NCI-H226 (cell line): Measurements from ENCODE around the gene FRRS1L.

ENCODE experiments used
- DNase-seq: peaks from one replicate; pipeline ENCODE4 v3.0.0-alpha.2; 2015

Gene FRRS1L

GRCh38 chr9:109172935-109173334, 5.9 kb upstream of the FRRS1L start:
- DNase-seq, result no peak

- no peak for DNase-seq
Observed at GRCh38 chr9:109171926-109172325, 4.9 kb upstream of the FRRS1L start.

DNA sequence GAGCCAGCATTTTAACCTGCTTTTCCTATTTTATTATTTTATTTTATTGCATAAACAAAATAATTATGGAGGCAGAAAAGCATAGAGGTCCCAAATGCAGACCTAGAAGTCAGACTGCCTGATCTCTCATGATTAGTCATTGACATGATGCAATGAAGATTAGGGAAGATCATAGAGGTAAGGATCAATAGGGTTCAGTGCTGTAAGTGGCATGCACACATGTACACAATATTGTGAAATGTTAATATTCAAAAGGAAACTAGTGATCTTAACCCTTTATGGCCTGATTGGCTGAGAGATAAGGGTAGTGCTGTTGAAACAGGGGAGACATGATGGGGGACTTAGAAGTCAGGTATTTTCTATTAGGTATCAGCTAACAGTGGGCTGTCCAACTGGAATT, 1.1 kb upstream of the FRRS1L start:
- DNase-seq, result no peak

DNA sequence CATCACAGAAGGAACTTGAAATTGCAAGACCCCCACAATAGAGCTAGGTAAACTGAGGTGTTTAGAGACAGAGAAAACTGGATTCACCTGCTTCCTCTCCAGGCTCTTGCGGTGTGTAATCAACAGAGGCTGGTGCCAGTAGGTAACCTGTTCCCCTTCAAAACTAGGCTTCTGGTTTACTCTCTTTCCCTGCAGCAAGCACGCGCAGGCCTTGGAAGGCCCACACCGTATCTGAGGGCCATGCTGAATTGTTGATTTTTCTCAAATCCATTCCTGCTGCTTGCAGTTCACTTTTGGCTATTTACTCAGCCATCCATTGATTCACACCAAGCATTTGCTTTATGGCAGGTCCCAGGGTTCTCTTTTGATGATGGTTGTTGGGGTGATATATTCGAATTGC, 667 bp upstream of the FRRS1L start:
- no peak for DNase-seq

GRCh38 chr9:109166171-109166770, 778 bp downstream of the FRRS1L start:
- DNase-seq, result no peak

DNA sequence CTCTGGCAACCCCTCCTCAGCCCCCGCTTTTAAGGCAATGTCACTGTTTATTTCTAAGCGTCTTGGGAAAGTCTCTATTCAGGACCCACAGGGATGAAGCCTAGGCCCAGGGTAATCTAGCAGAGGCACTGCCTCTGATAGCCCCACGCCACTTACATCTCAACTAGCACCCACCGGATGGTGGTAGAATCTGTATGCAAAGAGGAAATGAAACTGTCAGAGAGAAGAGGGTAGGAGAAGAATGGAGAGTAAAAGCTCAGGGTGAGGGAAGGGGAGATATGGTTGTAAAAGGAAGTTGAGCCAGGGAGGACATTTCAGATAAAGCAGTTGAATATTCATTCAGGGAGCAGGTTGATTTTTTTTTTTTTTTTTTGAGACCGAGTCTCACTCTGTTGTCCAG, 3.0 kb downstream of the FRRS1L start:
- no peak for DNase-seq

- DNase-seq, result no peak
Observed at GRCh38 chr9:109163194-109163593, 3.9 kb downstream of the FRRS1L start.

DNA sequence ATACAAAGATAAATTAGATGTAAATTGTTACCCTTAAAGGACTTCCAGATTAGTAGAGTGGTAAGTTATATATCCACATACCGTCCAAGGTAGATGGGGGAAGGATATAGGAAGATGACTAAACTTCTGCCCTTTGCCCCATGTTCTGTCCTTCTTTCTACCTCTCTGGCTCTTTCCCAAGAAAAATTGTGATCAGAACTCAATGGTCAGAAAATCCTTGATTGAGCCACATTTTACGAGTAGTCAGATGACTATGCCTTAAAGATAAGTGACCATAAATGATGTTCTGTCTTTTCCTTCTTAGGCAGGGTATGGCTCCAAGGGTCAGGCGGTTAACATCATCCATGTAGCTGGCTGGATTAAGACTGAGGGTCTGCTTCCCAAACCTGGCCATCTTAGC, 4.4 kb downstream of the FRRS1L start:
- no peak for DNase-seq

- DNase-seq, result no peak
Observed at GRCh38 chr9:109161471-109161870, 5.6 kb downstream of the FRRS1L start.

DNA sequence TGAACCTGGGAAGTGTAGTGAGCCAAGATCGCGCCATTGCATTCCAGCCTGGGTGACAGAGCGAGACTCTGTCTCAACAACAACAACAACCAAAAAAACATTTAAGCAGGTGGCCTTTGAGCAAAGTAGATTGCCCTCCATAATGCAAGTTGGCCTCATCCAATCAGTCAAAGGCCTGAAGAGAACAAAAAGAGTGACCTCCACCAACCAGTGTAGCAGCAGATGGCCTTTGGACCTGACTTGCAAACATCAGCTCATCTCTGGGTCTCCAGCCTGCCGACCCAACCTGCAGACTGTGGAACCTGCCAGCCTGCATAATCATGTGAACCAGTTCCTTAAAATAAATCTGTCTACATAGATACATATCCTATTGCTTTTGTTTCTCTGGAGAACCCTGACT, 7.5 kb downstream of the FRRS1L start:
- DNase-seq, result no peak

GRCh38 chr9:109158651-109159050, 8.4 kb downstream of the FRRS1L start:
- no peak for DNase-seq

DNA sequence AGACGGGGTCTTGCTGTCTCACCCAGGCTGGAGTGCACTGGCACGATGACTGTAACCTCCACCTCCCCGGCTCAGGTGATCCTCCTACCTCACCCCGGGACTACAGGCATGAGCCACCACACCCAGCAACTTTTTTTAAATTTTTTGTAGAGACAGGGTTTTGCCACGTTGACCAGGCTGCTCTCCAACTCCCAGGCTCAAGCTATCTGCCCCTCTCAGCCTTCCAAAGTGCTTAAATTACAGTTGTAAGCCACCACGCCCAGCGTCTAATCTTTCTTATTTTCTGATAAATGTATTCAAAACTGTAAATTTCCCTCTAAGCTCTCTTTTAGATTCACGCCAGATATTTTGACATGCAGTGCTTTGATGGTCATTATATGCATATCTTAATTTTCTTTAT, 10.3 kb downstream of the FRRS1L start:
- DNase-seq, result no peak

DNA sequence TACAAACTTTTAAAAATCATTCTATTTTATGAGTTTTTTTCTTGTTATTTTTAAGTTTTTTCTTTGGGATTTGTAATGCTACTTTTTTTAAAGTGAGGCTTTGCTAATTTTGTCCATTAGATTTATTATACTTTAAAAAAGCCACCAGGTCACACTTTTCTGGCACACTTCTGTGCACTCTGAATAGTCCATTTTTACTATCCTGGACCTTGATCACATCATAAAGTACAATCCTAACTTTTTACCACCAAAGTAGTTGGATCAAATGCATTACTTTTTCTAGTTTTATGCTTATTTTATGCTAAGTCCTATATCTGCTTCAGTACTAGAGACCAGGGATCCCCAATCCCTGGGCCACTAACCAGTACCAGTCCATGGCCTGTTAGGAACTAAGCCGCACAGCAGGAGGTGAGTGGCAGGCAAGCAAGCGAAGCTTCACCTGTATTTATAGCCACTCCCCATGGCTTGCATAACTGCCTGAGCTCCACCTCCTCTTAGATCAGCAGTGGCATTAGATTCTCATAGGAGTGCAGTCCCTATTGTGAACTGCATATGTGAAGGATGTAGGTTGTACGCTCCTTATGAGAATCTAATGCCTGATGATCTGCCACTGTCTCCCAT, 16.0 kb downstream of the FRRS1L start:
- DNase-seq, result no peak

DNA sequence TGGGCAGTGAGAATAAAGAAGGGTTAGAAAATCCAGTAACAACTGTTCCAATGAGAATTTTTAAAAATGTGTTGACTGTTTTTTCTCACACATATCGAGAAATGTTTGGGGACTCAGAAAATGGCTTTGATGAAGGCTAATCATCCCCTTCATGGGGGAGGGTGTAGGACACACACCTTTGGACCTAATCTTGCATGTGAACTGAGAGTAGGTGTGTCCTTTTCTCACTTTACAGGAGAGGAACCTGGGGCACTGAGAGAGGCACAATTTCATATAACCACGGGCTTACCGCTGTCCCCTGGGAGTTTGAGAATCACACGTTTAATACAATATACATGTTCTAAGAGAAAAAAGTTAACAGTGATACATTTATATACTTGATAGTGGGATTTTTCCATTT, 17.3 kb downstream of the FRRS1L start:
- no peak for DNase-seq

DNA sequence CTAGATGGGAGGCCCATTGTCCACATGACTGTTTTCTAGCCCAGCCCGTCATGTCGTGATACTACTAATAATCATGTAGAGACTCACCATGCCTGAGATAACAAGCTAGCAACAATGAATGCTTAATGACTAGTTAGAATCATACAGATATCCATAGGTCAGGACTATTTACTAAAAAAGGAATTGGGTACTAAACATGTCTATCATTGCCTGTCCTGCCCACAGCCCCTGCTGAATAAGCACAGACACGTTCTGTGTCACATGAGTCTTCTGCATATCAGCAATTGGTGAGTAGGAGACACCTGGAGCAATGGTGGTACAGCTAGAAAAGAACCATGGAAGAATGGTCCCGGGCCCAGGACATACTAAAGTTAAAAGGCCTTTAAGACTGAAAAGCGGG, 18.0 kb downstream of the FRRS1L start:
- DNase-seq, result no peak

GRCh38 chr9:109145051-109145450, 22.0 kb downstream of the FRRS1L start:
- no peak for DNase-seq

GRCh38 chr9:109143881-109144562, 23.0 kb downstream of the FRRS1L start:
- peak; percentile 60 for DNase-seq

DNA sequence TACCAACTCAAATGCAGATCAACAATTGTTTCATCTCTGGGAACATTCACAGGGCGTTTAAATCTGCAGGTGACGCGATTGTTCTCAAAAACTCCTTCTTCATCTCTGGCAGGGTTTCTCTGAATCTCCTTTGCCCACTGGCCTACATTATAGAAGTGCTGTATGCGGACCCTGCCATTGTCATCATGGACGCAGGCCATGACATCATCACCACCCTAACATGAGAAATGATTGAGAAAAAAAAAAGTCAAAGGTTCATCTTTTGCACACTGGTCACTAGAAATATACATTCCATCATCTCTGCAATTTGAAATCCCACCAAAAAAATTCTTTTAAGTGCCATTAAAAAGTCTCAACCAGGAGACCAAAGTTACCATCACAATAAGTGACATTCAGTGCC, 25.7 kb downstream of the FRRS1L start:
- DNase-seq, result no peak

GRCh38 chr9:109139851-109140250, 27.2 kb downstream of the FRRS1L start:
- no peak for DNase-seq

GRCh38 chr9:109138421-109138820, 28.6 kb downstream of the FRRS1L start:
- DNase-seq, result no peak

DNA sequence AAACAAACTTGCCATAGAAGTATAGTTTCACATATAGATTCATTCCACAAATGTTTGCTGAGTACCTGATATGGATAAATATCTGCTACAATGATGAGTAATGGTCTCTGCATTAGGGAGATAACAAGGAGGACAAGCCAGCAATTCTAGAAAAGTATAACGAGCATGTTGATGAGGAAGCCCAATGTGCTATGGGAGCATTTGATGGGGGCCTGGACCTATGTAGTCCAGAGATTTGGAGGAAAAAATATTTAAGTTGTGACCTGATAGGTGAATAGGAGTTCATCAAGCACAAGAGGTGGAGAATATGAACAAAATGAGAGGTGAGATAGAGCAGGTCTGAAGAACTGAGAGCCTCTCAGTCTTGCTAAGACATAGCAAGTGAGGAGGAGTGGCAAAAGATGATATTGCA, 32.9 kb downstream of the FRRS1L start:
- no peak for DNase-seq

- DNase-seq, result no peak
Observed at GRCh38 chr9:109133533-109133932, 33.5 kb downstream of the FRRS1L start.

DNA sequence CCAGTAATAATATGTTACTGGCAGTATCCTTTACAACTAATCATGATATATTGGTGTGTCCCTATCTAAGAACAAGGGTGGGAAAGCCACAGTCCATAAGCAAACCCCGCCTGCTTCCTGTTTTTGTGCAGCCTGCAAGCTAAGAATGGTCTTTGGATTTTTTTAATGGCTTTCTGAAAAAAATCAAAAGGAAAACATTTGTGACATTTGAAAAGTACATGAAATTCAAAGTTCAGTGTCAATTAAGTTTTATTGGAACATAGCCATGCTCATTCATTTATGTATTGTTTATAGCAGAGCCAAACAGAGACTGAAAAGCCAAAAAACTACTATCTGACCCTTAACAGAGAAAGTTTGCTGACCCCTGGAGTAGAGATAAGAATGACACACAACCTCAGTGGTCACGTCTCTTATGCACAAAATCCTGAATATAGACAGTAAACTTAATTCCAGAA, 34.5 kb downstream of the FRRS1L start:
- no peak for DNase-seq

DNA sequence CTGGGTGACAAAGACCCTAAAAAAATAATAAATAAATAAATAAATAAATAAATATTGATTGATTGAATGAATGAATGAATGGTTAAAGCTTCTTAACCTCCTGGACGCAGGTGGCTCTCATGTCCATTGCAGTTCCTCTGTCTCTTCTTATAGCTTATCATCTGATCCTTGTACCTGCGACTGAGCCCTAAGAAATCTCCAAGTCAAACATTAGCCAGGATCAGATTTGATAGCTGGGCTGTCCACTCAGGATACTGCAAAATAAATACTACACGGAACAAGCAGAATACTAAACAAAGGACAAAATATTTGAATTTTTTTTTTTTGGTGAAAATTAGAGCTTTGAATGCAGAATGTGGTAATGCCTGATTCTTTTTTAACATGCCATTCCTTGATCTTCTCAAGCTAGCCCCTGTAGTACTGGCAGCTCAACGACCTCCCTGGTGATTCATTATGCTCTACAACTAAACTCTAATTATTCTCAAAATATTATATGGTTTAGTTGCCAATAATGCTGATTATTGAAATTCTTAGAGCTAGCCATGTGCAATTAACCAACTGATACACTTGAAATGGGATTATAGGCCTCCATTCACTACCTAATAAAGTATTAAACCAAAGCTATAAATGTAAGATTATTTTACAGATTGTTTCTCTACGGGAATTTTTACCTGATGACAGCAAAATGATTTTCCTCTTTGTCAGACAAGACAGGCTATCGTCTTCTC, 37.4 kb downstream of the FRRS1L start:
- no peak for DNase-seq
